NCI-H2227 treated with DMSO at 0.1 percent for 48 hours (cell line): ENCODE measurements around the gene DFFB.

Source experiments
- DNase-seq: peaks from one replicate; lab custom pipeline; 2025; lab: John Stamatoyannopoulos, UW

Gene DFFB

DNA sequence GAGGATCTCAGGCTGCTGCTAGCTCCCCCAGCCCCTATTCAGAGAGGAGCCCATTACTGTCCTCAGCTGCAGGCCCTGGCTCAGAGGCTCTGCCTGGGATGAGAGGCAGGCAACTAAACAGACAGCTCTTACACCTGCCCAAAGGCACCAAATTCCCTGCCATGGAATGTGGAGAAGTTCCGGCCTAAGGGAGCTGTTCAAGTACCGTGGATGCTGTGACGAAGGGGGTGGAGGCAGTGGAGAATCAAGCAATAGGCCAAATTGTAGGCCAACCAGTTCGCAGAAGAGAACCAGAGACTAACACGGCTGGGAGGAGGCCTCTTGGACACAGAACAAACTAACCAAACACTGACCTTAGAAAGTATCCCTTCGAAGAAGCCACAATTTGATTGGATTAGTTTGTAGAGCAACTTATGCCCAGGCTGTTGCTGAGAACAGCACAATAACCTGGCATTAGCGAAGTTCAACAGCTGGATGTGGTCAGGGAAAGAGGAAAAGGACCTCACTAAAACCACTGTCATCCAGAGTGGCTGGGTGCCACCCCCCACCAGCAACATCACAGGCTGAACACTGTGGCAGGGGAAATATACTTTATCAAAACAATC, 39.2 kb downstream of the DFFB start:
- DNase-seq: no peak

DNA sequence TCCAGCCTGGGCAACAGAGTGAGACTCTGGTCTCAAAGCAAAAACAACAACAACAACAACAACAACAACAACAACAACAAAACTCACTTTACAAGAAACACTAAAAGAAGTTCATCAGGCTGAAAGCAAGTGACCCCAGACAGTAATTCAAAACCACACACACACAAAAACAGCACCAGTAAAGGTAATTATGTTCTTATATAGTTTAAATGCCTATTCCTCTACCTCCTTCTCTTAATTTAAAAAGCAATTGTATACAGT, 41.1 kb downstream of the DFFB start:
- DNase-seq: no peak

DNA sequence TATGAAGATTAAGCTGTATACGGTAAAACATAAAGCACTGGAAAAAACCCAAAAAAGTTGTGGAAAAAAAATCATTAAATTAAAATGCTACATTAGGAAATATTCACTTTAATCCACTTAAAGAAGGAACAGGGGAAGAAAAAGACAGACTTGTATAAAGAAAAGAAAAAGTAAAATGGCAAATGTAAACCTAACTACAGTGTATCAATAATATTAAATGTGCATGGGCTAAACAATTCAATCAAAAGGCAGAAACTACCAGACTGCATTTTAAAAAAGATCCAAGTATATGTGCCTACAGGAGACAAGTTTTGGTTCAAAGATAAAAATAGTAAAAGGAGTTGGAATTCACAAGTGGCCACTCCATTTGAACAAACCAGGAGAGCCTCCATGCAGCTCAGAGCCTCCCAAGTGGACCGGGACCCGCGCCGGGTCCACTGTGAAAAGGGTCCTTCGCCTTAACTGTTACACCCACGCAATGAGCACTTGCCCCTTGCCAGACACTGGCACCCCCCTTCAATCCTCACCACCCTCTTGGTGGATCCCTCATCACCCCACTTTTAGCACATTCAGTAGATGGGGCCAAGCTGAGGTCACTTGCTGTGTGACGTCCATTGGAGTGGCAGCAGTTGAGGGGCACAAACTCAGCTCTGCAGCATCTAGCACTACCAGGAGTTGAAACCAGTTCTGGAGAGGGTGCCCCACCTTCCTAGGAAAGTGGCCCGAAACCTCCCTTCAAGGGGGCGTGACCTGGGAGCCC, 41.9 kb downstream of the DFFB start:
- no peak for DNase-seq

DNA sequence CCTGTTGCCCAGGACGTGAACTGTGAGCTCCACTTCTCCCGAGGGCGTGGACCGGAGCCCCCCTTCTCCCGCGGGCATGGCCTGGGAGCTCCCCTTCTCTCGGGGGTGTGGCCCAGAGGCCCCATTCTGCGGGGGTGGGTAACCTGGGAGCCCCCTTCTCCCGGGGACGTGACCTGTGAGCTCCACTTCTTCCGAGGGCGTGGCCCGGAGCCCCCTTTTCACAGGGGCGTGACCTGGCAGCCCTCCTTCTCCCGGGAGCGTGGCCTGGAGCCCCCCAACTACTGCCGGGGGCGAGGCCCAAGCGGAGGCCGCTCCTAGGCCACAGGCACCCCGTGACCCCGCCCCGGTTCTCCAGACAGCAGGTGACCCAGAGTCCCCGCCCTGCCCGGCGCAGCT, 42.5 kb downstream of the DFFB start:
- no peak for DNase-seq

DNA sequence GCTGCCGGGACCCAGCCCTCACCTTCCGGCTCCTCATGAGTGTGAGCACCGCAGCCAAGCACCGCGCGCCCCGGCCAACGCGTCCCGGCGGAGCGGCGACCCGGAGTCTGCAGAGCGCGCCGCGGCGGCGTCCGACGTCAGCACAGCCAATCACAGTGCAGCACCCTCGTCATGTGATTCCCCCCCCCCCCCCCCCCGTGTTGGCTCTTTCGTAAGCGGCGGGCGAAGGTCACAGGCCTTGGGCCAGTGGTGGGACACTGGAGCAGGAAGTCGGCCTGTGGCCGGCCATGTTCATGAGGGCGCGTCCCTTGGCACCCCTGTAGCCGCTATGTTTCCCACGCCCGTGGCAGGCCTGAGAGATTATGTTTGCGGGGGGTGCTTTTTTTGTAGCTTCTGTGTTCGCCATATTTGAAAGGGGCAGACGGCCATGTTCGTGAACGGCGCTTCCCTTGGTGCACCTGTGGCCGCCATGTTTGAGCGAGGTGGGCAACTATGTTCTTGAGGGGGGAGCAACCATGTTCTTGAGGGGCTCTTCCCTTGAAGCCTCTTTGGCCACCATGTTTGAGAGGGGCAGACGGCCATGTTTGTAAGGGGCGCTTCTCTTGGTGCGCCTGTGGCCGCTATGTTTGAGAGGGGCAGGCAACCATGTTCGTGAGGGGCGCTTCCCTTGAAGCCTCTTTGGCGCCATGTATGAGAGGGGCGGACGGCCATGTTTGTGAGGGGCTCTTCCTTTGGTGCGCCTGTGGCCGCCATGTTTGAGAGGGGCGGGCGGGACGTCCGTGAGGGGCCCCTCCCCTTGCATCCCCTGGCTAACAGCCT, 43.1 kb downstream of the DFFB start, which contains the start of gene C1orf174:
Gene C1orf174, minus strand, starts transcription at position 123 of the 819 bp plus-strand sequence. Its CDS starts 86 bp downstream, at position 37.
- peak; percentile 98 for DNase-seq

DNA sequence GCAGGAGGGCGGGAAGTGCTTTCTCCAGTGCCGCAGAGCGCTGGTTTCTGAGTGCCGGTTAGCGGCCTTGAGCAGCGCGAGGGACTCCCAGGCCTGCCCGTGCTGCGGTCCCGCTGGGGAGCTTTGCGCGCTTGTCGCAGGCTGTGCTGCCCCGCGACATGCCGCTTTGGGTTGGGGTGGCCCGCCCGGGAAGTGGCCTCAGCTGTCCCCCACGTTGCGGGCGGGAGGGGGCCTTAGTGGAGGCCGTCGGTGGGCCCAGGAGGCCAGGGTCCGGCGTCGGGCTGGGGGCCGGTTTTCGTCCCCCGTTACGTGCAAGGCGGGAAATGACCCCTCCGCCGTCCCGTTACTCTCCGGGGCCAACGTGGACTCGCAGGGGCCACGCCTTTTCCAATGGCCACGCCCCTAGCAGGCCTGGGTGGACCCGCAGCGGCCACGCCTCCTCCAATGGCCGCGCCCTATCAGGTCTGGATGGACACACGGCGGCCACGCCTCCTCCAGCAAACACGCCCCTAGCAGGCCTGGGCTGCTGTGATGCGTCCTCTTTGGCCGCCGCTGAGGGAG, 43.8 kb downstream of the DFFB start:
- DNase-seq: peak; percentile 84

DNA sequence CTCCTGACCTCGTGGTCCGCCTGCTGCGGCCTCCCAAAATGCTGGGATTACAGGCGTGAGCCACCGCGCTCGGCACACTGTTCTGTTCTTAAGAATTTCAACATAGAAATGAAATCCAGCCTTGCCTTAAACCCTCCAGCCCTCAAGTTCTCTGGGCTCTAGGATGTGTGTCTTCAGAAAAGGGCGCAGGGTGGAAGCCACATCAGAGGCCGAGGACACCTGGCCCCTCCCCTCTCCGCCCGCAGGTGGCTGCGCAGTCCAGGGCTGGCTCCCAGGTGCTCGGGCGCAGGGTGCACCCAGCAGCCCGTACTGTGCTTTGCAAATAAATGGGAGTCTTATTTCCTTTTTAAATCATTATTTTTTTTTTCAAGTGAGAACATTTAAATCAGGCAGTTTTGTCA, 44.8 kb downstream of the DFFB start:
- no peak for DNase-seq

DNA sequence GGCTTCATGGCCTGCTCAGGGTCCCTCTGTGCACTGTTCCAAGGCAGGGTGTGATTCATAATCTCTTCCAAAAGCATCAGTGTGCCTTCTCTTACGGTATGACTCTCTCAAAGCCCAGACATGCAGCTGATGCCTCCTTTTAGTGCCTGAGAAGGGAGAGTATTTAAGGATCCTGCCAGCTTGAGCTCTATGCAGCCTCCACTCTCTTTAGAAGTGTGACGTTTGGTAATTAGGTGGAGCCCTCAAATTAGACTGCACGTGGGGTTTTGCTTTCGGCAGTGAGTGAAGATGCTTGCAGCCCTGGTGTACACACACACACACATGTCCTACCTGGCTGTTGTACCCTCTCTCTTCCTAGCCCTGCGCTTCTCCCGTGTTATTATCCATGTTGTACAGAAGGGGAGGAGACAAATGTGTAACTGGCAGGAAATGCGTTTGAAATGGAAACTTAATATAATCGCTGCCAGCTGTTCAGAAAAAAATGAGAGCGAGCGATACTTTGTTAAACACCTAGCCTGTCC, 45.4 kb downstream of the DFFB start:
- no peak for DNase-seq

DNA sequence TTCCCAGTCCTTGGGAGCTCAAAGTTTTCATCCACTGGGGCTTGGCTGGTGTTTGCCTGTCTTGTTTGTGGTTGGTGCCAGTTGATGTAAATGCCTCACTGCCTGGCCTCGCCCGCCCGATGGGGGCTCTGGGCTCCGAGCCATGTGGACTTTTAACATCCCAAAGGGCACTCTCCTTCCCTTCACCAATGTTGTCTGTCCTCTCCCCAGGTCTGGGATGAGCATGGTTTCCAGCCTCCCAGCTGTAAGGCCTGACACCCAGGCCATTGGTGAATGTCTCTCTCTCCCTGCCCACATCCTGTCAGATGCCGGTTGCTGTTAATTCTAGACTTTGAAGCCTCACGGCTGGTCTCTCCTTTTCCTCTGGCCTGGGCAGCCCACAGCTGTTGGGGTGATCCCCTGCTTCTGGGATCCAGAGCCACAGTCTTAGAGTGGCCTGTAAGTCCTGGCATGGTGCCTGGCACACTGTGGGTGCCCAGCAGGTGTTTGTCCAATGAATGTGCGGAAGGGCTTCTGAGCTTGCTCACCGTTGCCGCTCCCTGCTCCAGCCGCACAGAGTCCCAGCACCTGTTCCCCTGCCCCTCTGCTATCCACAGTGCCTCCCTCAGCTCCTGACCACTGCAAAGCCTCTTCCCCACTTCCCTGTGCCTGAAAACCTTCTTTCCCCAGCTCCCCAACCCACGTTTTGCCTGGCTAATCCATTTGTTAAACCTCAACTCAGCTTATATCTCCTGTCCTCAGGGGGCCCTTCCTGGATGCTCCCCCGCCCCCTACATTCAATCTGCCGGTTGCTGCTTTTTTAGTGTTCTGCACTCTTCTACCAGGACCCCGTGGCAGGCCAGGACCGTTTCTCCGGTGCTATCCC, 46.1 kb downstream of the DFFB start:
- no peak for DNase-seq

DNA sequence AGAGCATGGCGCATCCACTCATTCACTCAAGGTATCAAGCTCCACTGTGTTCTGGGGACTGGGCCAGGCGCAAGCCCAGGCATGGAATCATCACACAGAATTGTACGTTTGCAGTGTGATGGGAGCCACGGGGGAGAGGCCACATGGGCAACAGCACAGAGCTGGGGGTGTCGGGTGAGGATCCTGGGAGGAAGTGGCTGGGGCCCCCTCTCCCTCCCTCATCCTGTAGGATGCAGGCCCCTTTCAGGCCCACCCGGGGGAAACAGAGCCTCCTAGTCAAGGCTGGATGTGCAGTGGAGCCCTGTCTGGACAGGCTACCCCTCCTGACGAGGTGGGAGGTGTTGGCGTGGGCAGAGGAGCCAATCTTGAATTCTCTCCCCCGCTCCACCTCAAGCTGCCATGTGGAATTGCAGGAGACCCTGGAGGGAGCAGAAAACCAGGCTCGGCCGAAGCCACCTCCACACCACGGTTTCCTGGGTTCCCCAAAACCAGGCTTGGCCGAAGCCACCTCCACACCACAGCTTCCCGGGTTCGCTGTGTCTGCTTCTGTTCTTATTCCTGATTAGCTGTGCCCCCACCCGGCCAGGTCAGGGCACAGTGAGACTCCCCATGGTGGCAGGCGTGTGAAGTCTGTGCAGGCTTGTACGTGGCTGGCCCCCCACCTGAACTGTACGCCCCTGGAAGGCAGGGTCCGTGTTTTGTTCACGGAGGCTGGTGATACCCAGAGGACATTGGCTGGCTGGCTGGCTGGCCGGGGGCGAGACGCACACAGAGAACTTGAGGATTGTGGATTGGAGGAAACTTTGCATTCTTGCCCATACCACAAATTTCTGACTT, 46.9 kb downstream of the DFFB start:
- DNase-seq: no peak

DNA sequence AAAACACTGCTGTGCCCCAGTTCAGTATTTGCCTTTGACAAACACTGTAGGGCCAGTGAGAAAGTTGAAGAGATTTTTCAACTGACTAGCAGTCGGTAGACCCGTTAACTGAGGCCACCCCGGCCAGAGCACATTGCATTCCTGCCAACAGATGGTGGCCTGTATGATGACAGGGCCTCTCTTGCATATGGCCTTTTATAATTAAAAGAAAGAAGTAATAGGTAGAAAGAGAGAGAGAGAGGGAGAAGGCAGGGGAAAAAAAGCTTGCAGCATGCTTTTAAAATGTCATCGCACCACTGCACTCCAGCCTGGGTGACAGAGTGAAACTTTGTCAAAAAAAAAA, 47.5 kb downstream of the DFFB start:
- DNase-seq: no peak

DNA sequence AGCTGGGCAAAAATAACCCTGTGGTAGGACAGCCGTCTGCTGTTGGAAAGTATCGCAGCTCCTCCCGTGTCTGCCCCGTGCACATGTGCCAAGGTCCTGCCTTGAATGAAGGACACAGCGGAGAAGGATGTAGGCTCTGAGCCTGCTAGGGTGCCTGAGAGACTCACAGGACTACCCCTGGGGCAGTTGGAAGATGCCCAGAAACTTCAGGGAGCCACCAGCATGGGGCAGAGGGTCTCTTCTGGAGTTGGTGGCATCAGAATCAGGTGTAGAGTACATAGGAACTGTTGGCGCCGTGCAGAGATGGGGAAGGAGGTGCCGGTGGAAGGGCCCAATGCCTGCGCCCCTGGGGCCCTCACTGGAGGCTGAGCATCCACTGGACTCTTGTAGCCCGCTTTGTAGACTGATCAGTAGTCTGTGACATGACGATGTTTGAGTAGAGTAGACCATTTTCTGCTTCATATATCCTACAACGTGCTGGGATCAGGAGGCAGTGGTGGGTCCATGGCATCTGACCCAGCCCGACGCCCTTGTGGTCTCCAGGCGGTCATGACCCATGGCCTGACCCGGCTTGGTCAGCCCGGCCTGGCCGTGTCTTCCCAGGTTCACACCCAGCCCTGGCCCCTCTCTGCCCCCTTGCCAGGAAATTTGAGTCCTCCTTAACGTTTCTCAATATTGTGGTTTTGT, 48.1 kb downstream of the DFFB start:
- DNase-seq: no peak

DNA sequence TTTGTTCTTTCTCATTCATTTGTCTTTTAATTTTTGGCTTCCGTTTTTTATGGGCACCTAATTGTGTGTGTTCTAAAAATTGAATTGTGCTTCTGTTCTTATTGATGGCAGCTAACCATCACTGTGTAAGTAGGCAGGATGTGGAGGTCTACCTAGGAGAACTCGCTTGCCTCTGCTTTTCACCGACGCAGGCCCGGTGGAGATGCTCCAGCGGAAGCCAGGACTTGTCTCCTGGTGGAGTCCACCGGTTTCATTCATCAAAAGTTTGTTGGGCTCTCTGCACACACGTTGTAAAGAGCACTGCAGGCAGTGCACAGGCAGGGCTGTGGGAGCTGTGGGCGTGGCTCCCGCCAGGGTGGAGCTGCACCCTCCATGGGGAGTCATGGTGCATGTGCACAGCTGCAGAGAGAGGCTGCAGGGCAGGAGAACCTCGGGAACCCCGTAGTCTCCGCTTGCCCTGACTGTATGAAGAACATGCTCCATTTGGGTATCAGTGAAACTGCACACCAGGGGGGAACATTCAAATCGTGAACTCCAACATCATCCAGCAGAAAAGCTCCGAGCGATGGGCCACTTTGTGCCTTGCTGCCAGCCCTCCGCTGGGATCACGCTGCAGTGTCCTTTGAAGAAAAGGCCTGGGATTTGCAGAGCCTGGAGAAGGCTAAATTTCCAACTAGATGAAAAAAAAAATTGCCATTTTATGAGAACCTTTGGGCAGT, 48.8 kb downstream of the DFFB start:
- DNase-seq: no peak

DNA sequence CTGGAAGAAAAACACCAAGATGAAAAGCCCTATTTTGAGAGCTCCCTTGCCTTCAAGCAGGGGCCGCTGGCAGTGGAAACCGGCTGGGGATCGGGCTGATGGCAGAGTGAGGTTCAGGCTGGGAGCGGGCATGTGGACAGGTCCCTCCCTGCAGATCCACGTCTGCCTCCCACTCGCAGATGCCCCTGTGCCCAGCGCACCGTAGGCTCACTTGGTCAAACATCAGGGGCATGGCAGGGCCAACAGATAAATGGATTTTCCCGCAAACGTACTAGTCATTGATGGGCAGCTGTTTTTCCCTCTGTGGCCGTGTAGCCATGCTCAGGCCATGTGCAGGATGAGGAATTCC, 49.4 kb downstream of the DFFB start:
- no peak for DNase-seq

DNA sequence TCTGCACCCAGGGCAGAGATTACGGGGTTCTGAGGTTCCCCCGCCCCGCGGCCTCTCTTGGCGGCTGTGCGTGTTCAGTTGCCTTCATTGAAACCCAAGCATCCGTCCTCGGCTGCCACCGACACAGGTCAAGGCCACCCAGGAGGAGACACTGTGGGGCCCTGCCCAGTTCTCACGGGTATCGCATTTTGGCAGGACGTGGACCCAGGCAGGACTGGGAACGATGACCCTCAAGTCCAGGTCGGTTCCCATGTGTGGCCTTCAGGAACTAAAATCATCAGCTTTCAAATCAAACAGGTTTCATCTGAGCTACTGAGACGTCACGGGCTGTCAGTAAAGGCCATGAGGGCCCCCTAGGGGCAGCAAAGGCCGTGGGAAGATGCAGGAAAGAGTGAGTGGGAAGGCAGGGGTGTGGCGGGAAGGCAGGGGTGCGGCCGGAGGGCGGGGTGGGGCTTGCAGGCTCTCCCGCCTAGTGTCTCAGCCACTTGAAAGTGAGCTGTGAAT, 49.8 kb downstream of the DFFB start:
- no peak for DNase-seq

DNA sequence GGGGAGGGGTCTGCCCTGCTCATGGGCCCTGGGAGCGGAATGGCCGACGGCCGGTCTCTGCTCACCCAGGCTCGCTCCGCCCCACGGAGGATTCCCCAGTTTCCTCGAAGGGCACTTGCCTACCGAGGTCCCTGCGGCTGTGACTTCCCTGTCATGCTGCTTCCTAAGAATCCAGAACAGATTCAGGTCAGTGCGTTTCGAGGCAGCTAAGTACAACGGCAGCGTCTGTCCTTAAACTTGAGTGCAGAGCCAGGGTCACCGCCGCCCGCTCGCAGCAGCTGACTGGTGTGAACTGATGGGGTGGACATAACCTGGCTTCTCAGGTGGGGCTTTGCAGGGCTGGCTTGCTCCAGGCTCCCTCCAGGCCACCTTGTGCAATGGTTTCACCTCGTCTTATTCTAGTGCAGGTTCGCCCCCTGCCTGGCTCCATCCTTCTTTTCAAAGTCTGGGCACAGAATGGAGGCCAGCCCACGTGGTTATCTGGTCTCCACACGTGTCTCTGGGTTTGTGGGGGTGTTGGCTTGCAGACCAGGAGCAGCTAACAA, 50.4 kb downstream of the DFFB start:
- DNase-seq: no peak

DNA sequence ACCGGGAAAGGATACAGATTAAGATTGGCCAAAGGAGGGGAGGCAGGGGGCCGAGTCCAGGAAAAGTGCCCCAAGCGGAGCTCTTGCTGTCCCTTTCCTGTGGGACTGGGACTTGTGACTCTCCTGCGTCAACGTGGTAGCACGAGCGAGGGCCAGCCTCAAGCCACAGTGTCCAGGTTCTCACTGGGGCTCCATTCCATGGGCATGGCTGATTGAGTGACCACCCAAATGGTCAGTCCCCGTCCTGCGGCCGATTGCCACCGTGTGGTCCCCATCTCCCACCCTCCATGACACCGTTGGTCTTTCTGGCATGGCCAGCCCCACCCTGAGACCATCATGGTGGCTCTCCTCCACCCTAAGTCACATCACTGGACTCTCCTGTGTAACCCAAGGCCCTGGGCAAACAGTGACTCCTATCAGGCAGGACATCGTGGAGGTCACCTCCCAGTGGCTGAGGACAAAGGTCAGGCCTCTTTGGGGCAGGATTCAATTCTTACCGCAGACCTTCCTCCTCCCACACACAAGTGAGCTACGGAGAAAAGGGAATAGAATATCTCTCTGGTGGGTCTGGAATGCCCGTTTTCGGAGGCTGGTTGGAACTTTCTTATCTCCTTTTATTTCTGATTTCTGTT, 51.7 kb downstream of the DFFB start:
- no peak for DNase-seq

DNA sequence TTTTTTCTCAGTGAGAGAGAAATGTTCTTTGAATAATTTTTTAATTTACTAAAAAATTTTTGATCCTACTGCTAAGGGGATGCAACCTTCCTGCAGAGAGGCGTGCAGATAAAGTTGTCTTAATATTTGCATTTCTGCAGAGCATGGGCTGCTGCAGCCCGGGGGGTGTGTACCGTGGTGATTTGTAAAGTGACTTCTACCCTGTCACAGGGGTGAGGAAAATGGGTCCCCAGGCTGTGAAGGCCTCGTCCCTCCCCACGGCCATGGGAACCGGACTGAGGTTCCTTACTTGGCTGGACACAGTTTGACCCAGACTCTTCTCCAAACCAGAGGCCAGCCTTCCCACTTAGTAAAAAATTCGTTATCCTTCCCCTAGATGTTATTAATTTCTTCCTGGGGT, 52.3 kb downstream of the DFFB start:
- DNase-seq: no peak
